Activated T-cell treated with anti-CD3 and anti-CD28 coated beads, Interleukin-2, amount 50 U/mL, for 24 hours (primary cell): Measurements from ENCODE around the gene DRC7.

Source experiments
- DNase-seq: peaks from one replicate; pipeline ENCODE4 v3.0.0-alpha.2; 2020
- H3K27ac Mint-ChIP-seq: 2 replicates; pipeline ENCODE4 v1.8.0; 2020; ENCODE audit warnings: mild to moderate bottlenecking, mixed read lengths
- H3K27me3 Mint-ChIP-seq: 2 replicates; pipeline ENCODE4 v1.8.0; 2020; ENCODE audit warnings: mixed read lengths
- H3K36me3 Mint-ChIP-seq: 2 replicates; pipeline ENCODE4 v1.8.0; 2020; ENCODE audit warnings: low read depth, mixed read lengths
- H3K4me1 Mint-ChIP-seq: 2 replicates; pipeline ENCODE4 v1.8.0; 2020; ENCODE audit warnings: low read depth, mixed read lengths
- H3K4me3 Mint-ChIP-seq: 2 replicates; pipeline ENCODE4 v1.8.0; 2020; ENCODE audit warnings: mild to moderate bottlenecking, moderate library complexity, mixed read lengths
- H3K9me3 Mint-ChIP-seq: 2 replicates; pipeline ENCODE4 v1.8.0; 2020; ENCODE audit warnings: mixed read lengths

The DRC7 gene, protein sequence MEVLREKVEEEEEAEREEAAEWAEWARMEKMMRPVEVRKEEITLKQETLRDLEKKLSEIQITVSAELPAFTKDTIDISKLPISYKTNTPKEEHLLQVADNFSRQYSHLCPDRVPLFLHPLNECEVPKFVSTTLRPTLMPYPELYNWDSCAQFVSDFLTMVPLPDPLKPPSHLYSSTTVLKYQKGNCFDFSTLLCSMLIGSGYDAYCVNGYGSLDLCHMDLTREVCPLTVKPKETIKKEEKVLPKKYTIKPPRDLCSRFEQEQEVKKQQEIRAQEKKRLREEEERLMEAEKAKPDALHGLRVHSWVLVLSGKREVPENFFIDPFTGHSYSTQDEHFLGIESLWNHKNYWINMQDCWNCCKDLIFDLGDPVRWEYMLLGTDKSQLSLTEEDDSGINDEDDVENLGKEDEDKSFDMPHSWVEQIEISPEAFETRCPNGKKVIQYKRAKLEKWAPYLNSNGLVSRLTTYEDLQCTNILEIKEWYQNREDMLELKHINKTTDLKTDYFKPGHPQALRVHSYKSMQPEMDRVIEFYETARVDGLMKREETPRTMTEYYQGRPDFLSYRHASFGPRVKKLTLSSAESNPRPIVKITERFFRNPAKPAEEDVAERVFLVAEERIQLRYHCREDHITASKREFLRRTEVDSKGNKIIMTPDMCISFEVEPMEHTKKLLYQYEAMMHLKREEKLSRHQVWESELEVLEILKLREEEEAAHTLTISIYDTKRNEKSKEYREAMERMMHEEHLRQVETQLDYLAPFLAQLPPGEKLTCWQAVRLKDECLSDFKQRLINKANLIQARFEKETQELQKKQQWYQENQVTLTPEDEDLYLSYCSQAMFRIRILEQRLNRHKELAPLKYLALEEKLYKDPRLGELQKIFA

DNA sequence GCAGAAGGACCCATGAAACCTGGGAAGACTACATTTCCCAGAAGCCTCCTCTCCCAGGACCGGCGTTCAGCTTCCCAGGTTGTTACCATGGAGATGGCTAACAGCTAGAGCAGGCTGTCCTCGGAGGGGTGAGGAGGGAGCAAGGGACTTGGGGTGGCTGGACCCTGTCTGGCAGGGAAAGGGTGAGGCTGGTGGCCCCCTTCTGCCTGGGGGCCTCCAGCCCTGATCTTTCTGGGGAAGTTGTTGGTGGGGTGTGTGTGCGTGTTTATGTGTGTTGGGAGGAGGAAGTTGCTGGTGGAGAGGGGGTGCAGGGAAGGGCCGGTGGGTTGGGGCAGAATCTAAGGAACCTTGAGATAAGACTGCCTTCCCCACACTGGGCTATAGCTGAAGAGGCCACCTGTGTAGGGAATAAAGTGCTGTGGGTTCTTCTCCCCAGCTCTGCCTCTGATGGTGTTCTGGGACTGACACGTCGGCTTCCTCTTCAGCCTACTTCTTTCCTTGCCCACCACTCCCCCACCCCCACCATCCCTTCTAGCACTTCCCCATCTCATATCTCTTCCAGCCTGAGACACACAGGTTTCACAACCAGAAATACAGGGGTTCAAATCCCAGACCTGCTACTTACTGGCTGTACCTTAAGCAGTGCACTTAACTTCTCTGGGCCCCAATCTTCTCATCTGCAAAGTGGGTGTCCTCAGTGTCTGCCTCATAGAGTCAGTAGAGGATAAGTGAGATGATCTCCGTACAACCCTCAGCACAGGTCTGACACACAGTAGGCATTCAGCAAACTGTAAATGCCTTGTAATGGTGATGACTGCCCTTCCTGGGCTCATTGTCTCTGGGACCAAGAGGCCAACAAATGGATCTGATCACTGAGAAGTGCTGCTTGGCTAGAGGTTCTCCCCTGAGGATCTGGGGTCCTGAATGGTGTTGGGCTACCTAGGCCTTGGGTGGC is at the start of gene DRC7:
TSS of gene DRC7 (plus strand) at position 82 of the 955 bp plus-strand sequence. CDS start 3,144 bp downstream, outside the sequence.
- Mint-ChIP-seq H3K27ac (no peak within 1 kb of the TSS), H3K9me3 (no peaks in the 10 kb centered on the region), H3K4me3 (peak within 1 kb of the TSS; percentile 45), H3K36me3 (no peaks in the 10 kb centered on the region), H3K27me3 (no peaks in the 10 kb centered on the region), H3K4me1 (peaks cover 8% of the 10 kb centered on the region)
- no peak for DNase-seq

DNA sequence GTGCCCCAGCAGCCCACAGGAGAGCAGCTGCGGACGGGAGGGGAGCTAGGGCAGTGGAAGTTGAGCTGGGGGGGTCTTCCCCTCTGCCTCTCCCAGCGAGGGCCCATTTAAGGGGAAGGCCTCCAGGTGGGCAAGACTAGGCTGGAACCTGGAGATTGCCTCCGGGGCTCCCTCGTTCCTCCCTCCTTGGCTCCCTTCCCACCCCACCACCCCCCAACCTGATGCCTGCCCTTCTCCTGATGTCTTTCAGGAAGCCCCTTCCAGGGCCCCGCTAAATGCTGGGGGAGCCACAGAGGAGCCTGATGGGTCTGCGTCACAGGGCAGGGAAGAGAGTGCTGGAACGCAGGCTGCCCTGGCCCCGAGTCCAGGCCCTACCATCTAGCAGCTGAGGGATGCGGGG is 49.4 kb upstream of the DRC7 start:
- Mint-ChIP-seq H3K4me1 (peaks cover 27% of the 10 kb centered on the region), H3K27ac (no peak overlapping the region)

DNA sequence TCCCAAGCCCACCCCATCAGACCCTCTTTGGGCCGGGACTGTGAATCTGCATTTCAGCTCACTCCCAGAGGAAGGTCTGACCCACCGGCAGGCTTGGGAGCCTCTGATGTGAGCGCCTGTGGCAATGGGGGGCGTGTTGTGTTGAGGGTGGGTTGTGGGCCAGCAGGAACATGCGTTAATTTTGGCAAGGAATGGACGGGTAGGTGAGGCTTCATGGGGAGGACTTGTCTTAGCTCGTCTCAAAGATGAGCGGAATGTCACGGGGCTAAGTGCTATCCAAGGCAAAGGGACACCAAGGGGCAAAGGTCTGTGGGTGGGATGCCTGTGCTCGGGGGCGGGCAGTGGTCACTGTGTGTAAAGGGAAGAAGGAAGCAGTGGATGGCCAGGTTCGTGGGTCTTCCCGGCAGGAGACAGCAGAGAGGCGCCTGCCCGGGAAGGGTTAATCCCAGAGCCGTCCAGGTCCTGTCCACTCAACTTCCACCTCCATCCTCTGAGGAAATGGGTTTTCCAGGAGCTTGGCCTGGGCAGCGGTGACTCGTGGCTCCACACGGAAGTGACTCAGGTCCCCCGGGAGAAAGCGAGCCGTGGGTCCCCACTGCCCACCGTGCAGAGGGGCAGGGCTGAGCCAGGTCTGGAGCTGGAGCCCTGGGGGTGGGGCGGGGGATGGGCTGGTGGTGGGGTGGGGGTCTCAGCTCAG is 48.8 kb upstream of the DRC7 start:
- Mint-ChIP-seq H3K27ac (peak overlapping the region; percentile 60), H3K9me3 (no peaks in the 10 kb centered on the region), H3K27me3 (no peaks in the 10 kb centered on the region), H3K4me3 (no peak overlapping the region), H3K36me3 (no peaks in the 10 kb centered on the region), H3K4me1 (peaks cover 27% of the 10 kb centered on the region)
- no peak for DNase-seq

More for the DNA sequence above, 49.4 kb upstream of the DRC7 start:
- no peak overlapping the region for H3K4me3 Mint-ChIP-seq
- no peaks in the 10 kb centered on the region for H3K9me3 Mint-ChIP-seq
- H3K36me3 Mint-ChIP-seq: no peaks in the 10 kb centered on the region
- no peak for DNase-seq
- H3K27me3 Mint-ChIP-seq: peaks cover 2% of the 10 kb centered on the region

DNA sequence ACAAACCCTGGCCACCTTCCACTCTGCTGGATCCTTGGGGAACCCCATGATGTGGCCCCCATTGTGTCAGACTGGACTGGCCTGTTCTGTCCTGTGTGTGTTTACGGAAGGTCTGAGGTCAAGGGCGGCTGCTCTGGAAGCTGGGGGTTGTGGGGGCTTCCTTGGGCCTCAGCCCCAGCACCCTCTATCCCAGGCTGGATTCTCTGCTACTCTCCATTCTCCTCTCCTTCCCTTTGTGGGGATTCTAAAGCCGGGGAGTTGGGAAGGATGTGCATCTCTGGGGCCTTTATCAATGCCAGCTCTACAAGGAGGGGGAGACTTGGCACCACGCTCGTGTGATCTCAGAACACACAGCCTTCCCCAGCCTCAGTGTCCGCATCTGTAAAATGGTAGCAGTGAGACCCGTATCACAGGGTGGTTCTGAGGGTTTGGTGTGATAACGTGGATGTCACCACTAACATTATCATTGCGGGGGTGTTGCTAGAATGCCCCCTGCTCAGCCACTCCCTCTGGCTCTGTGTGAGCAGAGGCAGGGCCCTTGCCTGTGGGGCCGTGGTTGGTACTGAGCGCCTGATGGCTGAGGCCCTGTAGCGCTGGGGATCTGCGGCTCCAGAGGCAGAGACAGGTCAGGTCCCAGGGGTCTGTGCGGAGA is 48.1 kb upstream of the DRC7 start:
- H3K9me3 Mint-ChIP-seq: no peaks in the 10 kb centered on the region
- DNase-seq: no peak
- no peak overlapping the region for H3K4me3 Mint-ChIP-seq
- H3K36me3 Mint-ChIP-seq: no peaks in the 10 kb centered on the region
- peaks cover 28% of the 10 kb centered on the region for H3K4me1 Mint-ChIP-seq
- no peaks in the 10 kb centered on the region for H3K27me3 Mint-ChIP-seq
- peak overlapping the region; percentile 37 for H3K27ac Mint-ChIP-seq

DNA sequence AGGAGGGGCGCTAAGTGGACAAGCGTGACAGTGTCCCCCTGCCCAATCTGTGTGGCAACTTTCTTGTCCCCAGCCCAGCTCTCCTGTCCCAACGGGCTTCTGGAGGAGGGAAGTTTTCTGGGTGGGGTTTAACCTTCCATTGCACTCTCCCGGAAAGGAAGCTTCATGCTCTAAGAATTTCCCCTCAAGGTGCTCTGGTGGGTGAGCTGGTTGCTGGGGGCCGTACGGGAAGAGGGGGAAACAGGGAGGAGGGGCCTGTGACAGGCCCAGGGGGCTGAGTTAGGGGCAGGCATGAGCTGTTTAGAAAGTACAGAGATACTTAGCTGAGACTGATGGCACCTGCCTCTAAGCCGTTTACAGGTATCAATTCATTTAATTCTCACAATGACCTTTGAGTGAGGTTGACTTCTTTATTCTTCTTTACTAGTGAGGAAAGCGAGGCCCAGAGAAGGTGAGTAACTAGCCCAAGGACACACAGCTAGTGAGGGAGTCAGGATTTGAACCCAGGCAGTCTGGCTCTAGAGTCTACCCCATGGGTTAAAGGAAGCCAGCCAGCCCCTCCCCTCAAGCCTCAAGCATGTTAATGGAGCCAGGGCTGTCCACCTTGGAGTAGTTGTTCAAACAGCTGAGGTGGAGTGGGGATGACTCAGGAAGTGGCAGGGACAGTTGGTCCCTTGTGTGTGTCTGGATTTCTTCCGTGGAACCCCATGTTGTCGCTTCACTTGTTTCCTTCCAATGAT is 47.3 kb upstream of the DRC7 start:
- H3K36me3 Mint-ChIP-seq: no peaks in the 10 kb centered on the region
- no peaks in the 10 kb centered on the region for H3K27me3 Mint-ChIP-seq
- DNase-seq: no peak
- peak overlapping the region; percentile 84 for H3K27ac Mint-ChIP-seq
- H3K4me3 Mint-ChIP-seq: no peak overlapping the region
- peaks cover 34% of the 10 kb centered on the region for H3K4me1 Mint-ChIP-seq
- no peaks in the 10 kb centered on the region for H3K9me3 Mint-ChIP-seq

DNA sequence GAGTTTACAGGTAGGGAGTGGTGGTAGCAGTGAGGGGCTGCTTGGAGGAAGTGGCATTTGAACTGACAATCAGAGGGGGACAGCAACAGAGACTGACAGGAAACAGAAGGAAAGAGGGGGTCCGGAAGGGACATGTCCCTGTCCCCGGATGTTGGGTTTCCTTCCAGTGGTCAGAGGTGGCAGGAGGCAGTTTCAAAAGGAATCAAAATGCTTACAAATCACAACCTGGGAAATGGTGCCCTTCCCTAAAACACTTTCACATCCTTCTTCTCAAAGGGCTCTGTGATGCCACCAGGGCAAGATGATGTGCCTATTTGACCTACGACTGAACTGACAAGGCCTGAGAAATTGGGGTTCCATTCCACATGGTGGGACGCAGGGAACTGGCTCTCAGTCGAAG is 46.5 kb upstream of the DRC7 start:
- H3K4me3 Mint-ChIP-seq: no peak overlapping the region
- peak overlapping the region; percentile 84 for H3K27ac Mint-ChIP-seq
- no peaks in the 10 kb centered on the region for H3K27me3 Mint-ChIP-seq
- H3K36me3 Mint-ChIP-seq: no peaks in the 10 kb centered on the region
- H3K9me3 Mint-ChIP-seq: no peaks in the 10 kb centered on the region
- DNase-seq: no peak
- H3K4me1 Mint-ChIP-seq: peaks cover 34% of the 10 kb centered on the region

DNA sequence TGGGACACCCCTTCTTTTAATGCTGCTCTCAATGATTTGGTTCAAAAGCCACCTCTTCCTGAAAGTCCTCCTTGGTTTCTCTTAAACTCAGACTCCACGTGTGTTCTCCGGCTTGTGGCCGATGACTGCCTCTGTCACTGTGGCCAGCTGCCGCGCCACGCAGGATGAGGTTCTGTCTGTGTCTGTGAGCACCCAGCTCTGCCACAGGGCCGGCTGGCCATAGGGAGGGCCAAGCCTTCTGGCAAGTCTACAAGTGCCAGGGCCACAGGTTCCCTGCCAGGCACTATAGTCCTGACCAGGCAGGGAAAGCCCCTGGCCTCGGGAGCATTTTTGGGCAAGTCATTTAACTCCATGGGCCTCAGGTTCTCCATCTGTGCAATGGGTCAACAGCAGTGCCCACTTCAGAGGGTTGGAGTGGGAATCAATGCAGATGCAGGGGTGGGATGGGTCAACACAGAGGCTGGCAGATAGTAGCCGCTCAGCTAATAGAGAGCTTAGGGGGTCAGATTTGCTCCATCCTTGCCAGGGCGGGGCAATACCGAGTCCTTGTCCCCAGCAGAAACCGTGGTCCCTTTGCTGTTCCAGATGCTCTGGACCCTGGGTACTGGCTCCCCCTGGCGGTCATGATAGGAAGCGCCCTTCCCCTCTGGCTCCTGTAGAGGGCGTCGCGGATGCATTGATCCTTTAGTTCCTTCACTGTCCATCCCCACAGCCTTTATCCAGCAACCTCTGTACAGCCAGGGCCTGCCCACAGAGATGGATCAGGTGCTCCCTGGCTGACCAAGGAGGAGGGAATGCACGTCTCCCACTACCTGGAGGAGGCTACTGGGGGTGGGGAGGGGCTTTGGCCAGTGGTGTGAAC is 45.8 kb upstream of the DRC7 start:
- no peaks in the 10 kb centered on the region for H3K36me3 Mint-ChIP-seq
- peak; percentile 95 for DNase-seq
- no peaks in the 10 kb centered on the region for H3K27me3 Mint-ChIP-seq
- H3K27ac Mint-ChIP-seq: peak overlapping the region; percentile 84
- H3K9me3 Mint-ChIP-seq: no peaks in the 10 kb centered on the region
- no peak overlapping the region for H3K4me3 Mint-ChIP-seq
- peaks cover 34% of the 10 kb centered on the region for H3K4me1 Mint-ChIP-seq

DNA sequence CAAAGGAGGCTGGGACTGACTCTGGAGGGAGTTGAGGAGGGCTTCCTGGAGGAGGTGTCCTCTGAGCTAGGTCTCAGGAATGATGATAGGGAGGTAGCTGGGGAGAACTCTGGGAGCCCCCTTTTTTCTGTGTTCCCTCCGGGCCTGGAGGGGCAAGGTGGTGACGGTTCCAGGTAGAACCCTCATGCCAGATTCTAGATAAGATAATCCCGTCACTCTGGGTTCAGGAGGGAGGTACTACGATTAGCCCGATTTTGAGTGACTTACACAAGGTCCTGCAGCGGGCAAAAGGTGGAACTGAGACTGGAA is 45.2 kb upstream of the DRC7 start:
- no peak for DNase-seq
- Mint-ChIP-seq H3K27ac (no peak overlapping the region), H3K4me1 (peaks cover 34% of the 10 kb centered on the region), H3K36me3 (no peaks in the 10 kb centered on the region), H3K9me3 (no peaks in the 10 kb centered on the region), H3K4me3 (no peak overlapping the region), H3K27me3 (no peaks in the 10 kb centered on the region)

DNA sequence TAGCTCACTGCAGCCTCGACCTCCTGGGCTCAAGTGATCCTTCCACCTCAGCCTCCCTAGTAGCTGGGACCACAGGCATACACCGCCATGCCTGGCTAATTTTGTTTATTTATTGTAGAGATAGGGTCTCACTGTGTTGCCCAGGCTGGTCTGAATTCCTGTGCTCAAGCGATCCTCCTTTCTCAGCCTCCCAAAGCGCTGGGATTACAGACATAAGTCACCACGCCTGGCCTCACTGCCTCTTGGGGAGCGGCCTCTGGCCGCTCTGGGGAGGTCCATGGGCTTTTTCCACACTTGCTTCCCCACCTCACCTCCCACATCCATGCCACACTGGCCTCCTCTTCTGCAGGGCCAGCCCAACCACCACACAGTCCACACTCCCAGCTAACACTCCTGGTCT is 44.8 kb upstream of the DRC7 start:
- Mint-ChIP-seq H3K27ac (no peak overlapping the region), H3K27me3 (no peaks in the 10 kb centered on the region), H3K4me1 (peaks cover 34% of the 10 kb centered on the region), H3K36me3 (no peaks in the 10 kb centered on the region), H3K4me3 (no peak overlapping the region), H3K9me3 (no peaks in the 10 kb centered on the region)
- DNase-seq: no peak

DNA sequence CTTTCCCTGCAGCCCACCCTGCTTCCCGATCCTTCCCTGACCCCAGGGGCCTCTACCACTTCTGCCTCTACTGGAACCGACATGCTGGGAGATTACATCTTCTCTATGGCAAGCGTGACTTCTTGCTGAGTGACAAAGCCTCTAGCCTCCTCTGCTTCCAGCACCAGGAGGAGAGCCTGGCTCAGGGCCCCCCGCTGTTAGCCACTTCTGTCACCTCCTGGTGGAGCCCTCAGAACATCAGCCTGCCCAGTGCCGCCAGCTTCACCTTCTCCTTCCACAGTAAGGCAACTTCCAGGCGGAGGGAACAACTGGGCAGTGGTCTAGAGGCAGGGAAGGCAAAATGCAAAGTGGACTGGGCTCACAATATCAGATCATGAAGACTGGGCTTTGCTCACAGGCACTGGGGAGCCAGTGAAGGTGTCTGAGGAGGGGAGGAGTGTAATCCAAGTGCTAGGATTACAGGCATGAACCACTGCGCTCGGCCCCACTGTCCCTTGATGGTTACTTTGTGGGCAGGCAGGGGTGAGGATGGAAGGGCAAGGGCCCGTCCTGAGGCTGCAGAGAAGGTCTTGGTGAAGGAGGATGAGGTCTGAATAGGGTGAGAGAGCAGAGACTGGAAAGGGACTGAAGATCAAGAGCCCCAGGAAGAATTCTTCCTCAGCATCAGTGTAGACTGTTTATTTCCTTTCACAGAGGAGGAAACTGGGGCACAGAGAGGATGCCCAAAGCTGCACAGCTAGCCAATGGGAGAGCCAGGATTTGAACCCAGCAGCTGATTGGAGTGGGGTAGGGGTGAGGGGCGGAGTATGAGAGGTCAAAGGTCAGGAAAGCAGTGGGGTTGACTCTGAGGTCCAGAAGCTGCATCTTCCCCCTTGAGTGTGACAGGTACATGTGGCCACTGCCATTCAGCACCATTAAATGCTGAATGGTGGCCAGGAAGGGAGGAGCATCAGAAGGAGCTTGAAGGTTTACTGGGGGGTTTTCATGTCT is 43.0 kb upstream of the DRC7 start:
- Mint-ChIP-seq H3K4me1 (peaks cover 33% of the 10 kb centered on the region), H3K27me3 (no peaks in the 10 kb centered on the region), H3K9me3 (no peaks in the 10 kb centered on the region), H3K27ac (peak overlapping the region; percentile 31), H3K4me3 (no peak overlapping the region), H3K36me3 (no peaks in the 10 kb centered on the region)
- no peak for DNase-seq

DNA sequence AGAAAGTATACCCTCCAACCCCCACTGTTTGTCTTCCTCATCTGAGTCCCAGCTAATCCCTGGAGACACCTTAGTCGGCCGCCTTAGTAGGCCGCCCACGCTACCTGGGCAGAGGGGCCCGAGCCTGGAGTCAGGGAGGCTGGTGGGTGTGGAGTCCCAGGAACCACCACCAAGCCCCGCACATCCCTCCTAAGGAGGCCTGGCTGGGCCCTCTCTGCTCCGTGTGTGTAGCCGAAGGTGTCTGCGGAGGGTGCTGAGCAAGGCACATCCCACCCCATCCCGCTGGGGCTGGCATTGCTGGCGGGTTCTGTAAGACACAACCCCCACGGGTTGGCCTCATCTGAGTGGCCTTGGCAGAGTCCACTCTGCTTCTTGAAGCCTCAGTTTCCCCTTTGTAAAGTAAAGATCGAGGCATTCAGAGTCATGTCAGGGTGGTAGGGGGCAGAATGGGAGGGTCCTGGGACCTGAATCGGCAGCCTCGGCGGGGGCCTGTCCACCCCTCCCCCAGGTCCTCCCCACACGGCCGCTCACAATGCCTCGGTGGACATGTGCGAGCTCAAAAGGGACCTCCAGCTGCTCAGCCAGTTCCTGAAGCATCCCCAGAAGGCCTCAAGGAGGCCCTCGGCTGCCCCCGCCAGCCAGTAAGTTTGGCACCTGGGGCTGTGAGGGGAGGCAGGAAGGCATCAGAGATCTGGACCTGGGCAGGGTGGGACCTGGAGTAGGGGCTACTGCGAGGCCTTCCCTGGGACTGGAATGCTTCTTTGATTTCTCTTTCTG is 41.7 kb upstream of the DRC7 start:
- no peaks in the 10 kb centered on the region for H3K36me3 Mint-ChIP-seq
- peaks cover 22% of the 10 kb centered on the region for H3K4me1 Mint-ChIP-seq
- H3K27ac Mint-ChIP-seq: no peak overlapping the region
- H3K4me3 Mint-ChIP-seq: no peak overlapping the region
- DNase-seq: no peak
- no peaks in the 10 kb centered on the region for H3K27me3 Mint-ChIP-seq
- H3K9me3 Mint-ChIP-seq: no peaks in the 10 kb centered on the region
